Stimulated activated CD4-positive, alpha-beta T cell treated with anti-CD3 and anti-CD28 coated beads, Interleukin-4, amount 100 ng/mL, for 1 hour (primary cell): Measurements from ENCODE around the gene ISL2.

Experiments
- DNase-seq: peaks from one replicate; pipeline ENCODE4 v3.0.0-alpha.2; 2020

The ISL2 gene

DNA sequence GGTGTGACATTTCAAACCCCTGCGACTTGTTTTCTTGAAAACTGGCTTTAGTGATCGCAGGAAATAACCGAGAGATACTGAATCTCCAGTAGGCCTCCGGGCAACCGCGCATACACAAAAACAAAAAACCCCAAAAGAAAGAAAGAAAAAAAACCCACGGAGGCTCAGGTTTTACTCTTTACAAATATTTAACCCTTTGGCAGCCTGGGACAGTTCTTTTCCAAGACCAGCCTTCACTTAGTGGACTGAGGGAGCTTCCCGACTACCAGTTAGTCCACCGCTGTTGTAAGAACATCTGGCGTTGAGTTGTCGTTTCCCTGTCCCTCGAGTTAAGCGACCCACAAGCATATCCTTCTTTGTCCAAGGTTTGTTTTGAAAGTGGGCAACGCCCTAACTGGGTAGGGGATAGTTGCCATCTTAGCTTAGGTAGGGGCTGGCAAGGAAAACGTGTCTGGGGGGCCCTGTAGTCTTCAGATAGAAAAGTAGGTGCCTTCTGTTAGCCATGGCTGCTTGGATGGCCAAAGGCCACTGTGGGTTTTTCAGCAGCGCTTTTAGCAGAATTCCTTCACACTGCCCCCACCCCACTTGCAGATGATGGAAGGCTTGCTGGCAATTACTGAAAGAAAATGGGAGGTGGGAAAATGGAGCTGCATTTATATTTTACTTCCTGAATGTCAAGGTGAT lies 6.9 kb downstream of the ISL2 start:
- DNase-seq: no peak

- no peak for DNase-seq
Measured at GRCh38 chr15:76344893-76345582, 8.5 kb downstream of the ISL2 start.

DNA sequence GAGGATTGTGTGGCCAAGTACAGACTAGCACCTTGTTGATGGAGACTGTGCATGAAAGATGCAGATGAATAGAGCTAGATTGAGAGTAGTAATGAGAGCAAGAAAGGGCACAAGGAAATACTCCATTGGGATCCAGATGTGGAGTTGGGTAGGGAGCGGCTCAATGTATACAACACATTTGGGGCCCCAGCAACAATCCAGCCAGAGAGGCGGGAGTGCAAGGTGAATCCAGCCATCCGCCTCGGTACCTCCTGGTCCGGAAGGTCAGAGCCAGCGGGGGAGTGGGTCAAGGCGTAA lies 9.0 kb downstream of the ISL2 start:
- DNase-seq: no peak

- DNase-seq: no peak
Measured at GRCh38 chr15:76345880-76346668, 9.5 kb downstream of the ISL2 start.

DNA sequence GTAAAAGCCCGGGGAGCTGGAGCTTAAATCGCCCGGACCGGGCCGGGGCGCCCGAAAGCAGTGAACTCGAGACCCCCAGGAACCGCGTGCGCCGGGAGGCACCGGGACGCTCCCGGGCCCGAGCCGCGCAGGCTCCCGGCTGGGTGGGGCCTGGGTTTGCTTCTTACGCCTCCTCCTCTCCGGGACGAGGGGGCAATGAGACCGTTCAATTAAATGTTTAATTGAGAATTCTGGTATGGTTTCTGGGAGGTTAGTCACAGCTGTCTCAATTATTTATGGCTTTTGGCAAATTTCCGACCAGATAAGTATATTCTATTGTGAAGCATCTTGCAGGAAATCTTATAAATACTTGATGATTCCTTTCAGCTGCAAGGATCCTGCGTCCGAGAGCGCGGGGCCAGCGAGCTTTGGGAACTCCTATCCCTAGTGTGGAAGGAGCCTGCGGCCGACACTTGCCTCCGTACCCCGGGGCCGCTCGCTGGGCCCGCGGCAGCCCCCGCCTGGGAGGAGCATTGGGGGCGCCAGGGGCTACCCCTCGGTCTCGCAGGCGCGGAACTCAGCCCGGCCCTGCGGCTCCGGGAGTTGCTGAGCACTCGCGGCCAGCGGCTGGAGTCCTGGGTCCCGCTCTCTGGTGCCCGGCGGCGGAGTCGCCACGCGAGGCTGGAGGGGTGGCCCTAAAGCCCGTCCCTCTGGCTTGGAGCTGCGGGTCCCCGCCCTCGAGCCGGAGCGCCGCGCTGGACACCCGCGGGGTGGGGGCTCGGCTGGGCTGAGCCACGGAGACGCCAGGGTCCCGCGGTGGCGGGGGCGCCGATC lies 10.3 kb downstream of the ISL2 start:
- no peak for DNase-seq

GRCh38 chr15:76347482-76348055 lies 11.0 kb downstream of the ISL2 start:
- no peak for DNase-seq

- DNase-seq: no peak
Measured at GRCh38 chr15:76349301-76350070, 12.9 kb downstream of the ISL2 start.

DNA sequence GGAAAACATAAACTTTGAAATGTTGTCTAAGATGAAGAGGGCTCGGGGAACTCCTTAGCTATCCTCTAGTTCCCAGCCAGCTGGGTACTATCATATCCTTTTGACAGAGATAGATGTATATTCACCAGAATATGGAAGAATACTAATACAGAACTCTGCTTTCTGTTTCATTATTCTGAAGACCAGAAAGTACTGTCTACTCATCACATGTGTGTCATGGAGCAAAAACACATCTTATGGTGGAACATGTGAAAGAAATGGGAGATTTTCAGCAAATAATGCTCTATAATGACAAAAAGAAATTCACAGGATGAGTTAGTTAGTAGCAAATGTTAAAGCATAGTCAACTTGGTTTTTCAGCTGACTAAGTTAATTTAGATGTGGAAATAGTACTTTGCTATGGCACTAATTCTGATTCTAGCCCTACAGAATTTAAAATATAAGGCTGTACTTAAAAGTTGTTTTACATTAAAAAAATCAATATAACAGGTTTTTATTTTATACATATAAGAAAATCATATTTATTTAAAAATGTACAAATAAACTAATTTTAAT lies 16.5 kb downstream of the ISL2 start:
- no peak for DNase-seq

DNA sequence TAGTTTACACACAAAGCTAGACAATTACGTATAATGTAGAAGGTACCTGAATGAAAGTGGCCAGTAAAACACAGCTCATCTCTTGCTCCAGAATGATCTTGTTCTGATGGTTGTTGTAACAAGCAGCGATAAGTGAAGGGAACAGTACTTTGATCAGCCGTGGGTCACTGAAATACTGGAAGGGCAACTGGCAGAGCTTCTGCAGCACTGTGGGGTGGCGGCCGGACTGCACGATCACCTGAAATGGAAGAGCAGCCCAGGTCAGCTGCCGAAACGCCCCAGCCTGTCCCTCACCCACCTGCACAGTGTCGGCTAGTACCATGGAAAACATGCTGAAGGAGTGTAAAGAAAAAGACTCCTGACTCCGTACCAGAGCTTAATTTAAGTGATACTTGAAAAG lies 17.3 kb downstream of the ISL2 start:
- DNase-seq: no peak

DNA sequence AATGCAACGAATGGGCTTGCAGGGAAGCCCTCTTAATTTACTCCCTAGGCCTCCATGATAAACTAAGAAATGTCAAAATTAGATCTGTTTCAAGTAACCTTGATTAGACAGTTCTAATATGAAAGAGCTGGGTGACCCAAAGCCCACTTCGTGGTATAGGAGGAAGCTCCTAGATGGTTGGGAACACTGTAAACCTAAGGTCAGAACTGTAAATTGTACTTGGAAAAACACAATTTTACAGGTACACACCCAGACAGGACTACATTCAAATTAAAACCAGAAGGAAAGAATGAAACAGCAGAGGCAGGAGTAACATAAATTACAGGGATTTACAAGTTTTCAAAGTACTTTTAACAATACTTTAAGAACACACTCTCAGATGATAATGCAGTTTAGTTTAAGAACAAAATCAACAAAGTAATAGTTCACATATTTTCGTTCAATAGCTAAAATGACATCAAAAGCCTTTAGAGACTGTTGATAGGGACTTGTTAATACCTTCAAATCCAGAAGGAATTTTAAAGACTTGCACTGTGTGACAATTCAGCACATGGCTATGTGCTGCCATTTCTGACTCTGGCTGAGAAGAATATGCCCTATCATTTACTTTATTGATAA lies 18.4 kb downstream of the ISL2 start:
- no peak for DNase-seq

DNA sequence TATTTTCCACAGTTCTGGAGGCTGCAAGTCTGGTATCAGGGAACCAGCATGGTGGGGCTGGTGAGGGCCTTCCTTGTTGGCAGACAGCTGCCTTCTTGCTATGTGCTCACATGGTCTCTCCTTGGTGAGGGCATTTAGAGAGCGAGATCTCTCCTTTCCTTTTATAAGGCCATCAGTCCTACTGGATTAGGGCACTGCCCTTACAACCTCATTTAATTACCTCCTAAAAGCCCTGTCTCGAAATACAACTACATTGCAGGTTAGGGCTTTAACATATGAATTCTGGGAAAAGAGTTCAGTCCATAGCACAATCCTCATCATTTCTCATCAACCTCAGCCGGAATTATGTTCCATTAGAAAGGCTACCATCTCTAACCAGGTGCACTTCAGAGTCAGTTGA lies 21.9 kb downstream of the ISL2 start:
- no peak for DNase-seq

GRCh38 chr15:76359152-76359551 lies 22.6 kb downstream of the ISL2 start:
- DNase-seq: no peak

DNA sequence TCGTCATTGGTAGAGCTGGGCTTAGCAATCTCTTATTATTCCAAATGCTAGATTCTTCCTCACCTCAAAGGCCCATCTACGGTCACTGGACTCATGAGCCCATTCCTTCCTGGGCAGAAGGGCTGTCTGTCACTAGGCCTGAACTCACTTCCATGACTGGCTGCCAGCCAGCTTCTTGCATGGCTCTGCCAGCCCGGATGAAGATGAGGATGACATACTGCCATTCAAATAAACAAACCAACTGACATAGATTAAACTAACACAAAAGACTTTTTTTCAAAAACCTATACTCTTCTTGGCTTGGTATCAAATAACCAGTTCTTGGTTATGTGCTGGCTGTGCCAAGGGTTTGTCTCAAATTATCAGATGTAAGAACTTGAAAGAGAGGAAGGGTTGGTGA lies 23.8 kb downstream of the ISL2 start:
- DNase-seq: no peak

DNA sequence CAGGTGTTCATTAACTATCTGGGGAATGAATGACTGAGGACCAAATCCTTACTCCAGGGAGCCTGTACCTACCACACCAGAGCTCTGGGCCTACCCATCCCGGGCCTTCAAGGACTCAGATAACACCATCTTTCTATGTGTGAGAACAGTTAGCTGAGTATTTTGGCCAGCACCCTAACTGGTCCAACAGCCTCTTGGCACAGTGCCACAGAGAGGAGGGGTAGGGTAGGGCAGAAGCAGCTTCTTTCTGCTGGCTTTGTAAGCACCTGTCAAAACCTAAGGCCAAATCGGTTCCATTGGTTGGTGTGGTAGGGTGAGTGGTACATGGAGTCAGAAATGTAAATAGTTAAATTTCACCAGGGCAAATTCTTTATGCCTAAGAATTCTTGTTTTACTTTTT lies 26.7 kb downstream of the ISL2 start:
- no peak for DNase-seq

DNA sequence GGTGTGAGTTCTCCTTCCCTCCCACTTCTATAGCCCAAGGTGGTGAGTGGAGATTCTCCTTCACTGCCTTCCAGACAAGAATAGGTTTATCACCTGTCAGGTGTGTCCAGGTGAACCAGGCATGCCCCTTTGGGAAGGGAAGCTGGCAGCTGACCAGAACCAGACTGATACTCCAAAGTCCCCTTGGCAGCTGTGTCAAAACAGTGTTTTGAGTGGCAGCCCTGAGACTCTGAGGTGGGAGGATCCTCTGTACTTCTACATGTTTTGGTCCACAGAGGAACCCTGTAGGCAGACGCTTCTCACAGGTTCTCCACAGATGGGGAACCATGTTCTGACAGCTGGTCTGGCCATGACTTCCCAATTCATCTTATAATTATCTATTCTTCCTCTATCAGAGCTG lies 30.1 kb downstream of the ISL2 start:
- DNase-seq: no peak

- DNase-seq: no peak
Measured at GRCh38 chr15:76368122-76368621, 31.6 kb downstream of the ISL2 start.

- DNase-seq: no peak
Measured at GRCh38 chr15:76376029-76376428, 39.5 kb downstream of the ISL2 start.

DNA sequence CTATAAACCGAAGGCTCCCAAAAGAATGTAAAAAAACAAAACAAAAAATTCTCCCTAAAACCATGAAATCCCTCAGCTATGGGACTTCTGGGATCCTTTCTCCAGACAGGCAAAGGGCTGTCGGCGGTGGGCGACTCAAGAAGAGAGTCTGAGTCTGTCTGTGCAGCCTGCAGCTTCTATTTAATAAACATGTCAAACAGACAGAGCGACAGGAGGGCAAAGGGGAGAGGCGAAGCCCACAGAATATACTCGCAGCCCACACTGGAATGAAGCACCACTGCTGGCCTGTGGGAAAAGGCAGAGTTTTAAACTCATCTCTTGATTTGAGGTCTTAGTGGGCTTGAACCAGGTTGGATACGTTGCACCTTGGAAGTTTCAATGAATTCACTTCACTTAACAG lies 40.2 kb downstream of the ISL2 start:
- no peak for DNase-seq

DNA sequence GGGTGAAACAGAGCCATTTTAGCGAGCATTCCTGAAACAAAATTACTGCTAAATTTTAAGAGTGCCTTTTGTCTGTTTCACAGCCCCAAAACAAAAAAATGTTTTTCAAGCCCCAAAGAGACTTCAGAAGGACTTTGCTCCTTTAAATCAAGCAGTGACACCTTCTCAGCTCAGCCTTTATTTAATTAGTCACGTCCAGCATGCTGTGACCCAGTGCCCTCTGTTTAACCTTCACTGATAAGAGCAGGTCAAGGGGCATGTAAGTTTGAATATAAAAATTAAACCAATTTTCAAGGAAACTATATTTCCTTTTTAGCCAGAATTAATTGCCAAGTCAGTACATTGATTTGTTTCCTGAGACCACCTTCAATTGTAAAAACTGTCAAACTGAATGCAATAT lies 40.6 kb downstream of the ISL2 start:
- DNase-seq: no peak

GRCh38 chr15:76377751-76378150 lies 41.2 kb downstream of the ISL2 start:
- no peak for DNase-seq

DNA sequence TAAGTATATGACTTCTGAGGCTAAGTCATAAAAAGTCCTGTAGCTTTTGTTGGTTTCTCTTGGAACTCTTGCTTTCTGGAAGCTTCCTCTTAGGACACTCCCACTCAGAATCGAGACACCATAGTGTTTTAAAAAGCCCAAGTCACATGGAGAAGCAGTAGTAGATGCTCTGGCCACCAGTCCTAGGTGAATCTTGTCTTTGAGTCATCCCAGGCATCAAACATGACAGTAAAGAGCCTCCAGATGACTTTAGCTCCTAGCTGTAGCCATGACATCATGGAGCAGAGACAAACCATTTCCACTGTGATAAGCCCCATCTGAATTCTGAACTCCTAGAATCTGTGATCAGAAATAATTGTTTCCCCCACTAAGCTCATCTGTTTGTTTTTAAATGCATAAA lies 42.1 kb downstream of the ISL2 start:
- DNase-seq: no peak
